Measurements from ENCODE around the gene CRLF1. TPM values are rescaled to one million over a fixed set of nuclear protein-coding genes. Genes with fewer than 3 reads are reported as not detected.

The CRLF1 gene
- total and polyA plus RNA-seq, 2 experiments from 2014 or later, result 18.1 to 19.7 TPM

DNA sequence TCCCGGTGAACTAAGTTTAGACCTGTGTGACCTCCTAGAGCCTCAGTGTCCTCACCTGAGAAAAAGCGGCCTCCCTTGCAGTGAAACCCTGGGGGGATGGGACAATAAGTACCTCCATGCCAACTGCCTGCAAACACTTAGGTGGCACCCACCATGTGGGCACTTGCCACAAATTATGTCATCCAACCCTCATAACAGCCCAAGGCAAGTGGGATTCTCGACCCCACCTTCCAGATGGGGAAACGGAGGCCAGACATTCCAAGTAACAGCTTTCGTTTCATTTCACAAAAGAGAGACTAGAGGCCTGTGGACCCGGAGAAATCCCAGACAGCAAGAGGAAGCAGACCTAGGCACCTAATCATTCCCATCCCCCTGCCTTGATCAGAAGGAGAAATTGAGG, 11.1 kb downstream of the CRLF1 start (continued):
- TF ChIP-seq, protein P1, sequence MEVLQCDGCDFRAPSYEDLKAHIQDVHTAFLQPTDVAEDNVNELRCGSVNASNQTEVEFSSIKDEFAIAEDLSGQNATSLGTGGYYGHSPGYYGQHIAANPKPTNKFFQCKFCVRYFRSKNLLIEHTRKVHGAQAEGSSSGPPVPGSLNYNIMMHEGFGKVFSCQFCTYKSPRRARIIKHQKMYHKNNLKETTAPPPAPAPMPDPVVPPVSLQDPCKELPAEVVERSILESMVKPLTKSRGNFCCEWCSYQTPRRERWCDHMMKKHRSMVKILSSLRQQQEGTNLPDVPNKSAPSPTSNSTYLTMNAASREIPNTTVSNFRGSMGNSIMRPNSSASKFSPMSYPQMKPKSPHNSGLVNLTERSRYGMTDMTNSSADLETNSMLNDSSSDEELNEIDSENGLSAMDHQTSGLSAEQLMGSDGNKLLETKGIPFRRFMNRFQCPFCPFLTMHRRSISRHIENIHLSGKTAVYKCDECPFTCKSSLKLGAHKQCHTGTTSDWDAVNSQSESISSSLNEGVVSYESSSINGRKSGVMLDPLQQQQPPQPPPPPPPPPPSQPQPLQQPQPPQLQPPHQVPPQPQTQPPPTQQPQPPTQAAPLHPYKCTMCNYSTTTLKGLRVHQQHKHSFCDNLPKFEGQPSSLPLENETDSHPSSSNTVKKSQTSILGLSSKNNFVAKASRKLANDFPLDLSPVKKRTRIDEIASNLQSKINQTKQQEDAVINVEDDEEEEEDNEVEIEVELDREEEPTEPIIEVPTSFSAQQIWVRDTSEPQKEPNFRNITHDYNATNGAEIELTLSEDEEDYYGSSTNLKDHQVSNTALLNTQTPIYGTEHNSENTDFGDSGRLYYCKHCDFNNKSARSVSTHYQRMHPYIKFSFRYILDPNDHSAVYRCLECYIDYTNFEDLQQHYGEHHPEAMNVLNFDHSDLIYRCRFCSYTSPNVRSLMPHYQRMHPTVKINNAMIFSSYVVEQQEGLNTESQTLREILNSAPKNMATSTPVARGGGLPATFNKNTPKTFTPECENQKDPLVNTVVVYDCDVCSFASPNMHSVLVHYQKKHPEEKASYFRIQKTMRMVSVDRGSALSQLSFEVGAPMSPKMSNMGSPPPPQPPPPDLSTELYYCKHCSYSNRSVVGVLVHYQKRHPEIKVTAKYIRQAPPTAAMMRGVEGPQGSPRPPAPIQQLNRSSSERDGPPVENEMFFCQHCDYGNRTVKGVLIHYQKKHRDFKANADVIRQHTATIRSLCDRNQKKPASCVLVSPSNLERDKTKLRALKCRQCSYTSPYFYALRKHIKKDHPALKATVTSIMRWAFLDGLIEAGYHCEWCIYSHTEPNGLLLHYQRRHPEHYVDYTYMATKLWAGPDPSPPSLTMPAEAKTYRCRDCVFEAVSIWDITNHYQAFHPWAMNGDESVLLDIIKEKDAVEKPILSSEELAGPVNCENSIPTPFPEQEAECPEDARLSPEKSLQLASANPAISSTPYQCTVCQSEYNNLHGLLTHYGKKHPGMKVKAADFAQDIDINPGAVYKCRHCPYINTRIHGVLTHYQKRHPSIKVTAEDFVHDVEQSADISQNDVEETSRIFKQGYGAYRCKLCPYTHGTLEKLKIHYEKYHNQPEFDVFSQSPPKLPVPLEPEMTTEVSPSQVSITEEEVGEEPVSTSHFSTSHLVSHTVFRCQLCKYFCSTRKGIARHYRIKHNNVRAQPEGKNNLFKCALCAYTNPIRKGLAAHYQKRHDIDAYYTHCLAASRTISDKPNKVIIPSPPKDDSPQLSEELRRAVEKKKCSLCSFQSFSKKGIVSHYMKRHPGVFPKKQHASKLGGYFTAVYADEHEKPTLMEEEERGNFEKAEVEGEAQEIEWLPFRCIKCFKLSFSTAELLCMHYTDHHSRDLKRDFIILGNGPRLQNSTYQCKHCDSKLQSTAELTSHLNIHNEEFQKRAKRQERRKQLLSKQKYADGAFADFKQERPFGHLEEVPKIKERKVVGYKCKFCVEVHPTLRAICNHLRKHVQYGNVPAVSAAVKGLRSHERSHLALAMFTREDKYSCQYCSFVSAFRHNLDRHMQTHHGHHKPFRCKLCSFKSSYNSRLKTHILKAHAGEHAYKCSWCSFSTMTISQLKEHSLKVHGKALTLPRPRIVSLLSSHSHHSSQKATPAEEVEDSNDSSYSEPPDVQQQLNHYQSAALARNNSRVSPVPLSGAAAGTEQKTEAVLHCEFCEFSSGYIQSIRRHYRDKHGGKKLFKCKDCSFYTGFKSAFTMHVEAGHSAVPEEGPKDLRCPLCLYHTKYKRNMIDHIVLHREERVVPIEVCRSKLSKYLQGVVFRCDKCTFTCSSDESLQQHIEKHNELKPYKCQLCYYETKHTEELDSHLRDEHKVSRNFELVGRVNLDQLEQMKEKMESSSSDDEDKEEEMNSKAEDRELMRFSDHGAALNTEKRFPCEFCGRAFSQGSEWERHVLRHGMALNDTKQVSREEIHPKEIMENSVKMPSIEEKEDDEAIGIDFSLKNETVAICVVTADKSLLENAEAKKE (CRISPR knock-in tag; IDR thresholded peaks at IDR 0.05), result no peak
- TF ChIP-seq STAT1 (IDR thresholded peaks at IDR 0.05; ENCODE audit: unreplicated experiment), result no peak

DNA sequence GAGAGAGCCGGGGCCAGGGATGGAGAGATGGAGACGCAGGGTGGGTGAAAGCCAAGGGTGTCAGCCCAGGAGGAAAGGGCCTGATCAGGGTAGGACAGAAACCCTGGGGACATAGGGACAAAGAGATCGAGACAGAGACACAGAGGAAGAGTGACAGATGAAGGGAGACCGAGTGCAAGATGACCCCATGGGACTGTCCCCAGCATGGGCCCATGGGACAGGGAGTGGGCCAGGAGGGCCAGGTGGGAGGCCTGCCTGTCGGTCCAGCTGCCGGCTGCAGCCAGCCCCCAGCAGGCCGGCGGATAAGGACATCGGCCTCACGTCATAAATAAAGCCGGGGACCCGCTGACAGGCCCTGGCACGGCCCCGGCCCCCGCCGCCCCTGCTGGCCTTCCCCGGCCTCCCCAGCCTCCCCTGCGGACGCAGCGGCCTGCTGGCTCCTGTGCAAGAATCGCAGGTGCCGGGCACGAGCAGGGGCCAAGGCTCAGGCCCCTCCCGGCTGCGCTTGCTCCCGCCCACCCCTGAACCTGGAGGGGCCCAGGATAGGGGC, 11.7 kb downstream of the CRLF1 start:
- H3K4me1 Mint-ChIP-seq, result peaks cover 46% of the 10 kb centered on the region
- DNase-seq (ENCODE audit: low spot score), result no peak
- no peak for ATAC-seq
- Histone ChIP-seq H3K79me2 (replicated peaks; ENCODE audit: insufficient read depth) (peaks cover 3% of the 10 kb centered on the region; the same call in 1 of the 2 replicates), H3K4me2 (peak overlapping the region; percentile 94), H3K27ac (ENCODE audit: low read depth) (0 out of 2 replicates have a peak overlapping the region, but pooled peaks have one; percentile 66), H3K36me3 (ENCODE audit: insufficient read depth) (no peaks in the 10 kb centered on the region; the same call in 1 of the 2 replicates), H3F3A (replicated peaks; ENCODE audit: low read depth) (peaks cover 47% of the 10 kb centered on the region), H3K27me3 (ENCODE audit: insufficient read depth) (peaks cover 15% of the 10 kb centered on the region; the same call in 1 of the 2 replicates), H4K20me1 (replicated peaks; ENCODE audit: insufficient read depth) (no peaks in the 10 kb centered on the region; the same call in 1 of the 2 replicates), H3K9me2 (ENCODE audit: insufficient read depth) (no peaks in the 10 kb centered on the region), H2AFZ (0 out of 2 replicates have a peak overlapping the region, but pooled peaks have one; percentile 59), H3K4me3 (peak overlapping the region; percentile 68), H3K4me1 (ENCODE audit: insufficient read depth) (peaks cover 46% of the 10 kb centered on the region)
- TF ChIP-seq EZH2 (IDR thresholded peaks at IDR 0.05; ENCODE audit: low read depth, unreplicated experiment), result no peak
- no peak for TF ChIP-seq ZNF114 (CRISPR knock-in tag; IDR thresholded peaks at IDR 0.05)
- TF ChIP-seq JUNB (IDR thresholded peaks at IDR 0.05; ENCODE audit: unreplicated experiment), result no peak
- no peak for TF ChIP-seq STAT1 (IDR thresholded peaks at IDR 0.05; ENCODE audit: unreplicated experiment)
- no peak for TF ChIP-seq EZH2phosphoT487 (IDR thresholded peaks at IDR 0.05; ENCODE audit: unreplicated experiment)
- TF ChIP-seq, protein P2, sequence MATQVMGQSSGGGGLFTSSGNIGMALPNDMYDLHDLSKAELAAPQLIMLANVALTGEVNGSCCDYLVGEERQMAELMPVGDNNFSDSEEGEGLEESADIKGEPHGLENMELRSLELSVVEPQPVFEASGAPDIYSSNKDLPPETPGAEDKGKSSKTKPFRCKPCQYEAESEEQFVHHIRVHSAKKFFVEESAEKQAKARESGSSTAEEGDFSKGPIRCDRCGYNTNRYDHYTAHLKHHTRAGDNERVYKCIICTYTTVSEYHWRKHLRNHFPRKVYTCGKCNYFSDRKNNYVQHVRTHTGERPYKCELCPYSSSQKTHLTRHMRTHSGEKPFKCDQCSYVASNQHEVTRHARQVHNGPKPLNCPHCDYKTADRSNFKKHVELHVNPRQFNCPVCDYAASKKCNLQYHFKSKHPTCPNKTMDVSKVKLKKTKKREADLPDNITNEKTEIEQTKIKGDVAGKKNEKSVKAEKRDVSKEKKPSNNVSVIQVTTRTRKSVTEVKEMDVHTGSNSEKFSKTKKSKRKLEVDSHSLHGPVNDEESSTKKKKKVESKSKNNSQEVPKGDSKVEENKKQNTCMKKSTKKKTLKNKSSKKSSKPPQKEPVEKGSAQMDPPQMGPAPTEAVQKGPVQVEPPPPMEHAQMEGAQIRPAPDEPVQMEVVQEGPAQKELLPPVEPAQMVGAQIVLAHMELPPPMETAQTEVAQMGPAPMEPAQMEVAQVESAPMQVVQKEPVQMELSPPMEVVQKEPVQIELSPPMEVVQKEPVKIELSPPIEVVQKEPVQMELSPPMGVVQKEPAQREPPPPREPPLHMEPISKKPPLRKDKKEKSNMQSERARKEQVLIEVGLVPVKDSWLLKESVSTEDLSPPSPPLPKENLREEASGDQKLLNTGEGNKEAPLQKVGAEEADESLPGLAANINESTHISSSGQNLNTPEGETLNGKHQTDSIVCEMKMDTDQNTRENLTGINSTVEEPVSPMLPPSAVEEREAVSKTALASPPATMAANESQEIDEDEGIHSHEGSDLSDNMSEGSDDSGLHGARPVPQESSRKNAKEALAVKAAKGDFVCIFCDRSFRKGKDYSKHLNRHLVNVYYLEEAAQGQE (IDR thresholded peaks at IDR 0.05; ENCODE audit: unreplicated experiment), result no peak
- TF ChIP-seq, protein P3, sequence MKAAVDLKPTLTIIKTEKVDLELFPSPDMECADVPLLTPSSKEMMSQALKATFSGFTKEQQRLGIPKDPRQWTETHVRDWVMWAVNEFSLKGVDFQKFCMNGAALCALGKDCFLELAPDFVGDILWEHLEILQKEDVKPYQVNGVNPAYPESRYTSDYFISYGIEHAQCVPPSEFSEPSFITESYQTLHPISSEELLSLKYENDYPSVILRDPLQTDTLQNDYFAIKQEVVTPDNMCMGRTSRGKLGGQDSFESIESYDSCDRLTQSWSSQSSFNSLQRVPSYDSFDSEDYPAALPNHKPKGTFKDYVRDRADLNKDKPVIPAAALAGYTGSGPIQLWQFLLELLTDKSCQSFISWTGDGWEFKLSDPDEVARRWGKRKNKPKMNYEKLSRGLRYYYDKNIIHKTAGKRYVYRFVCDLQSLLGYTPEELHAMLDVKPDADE (IDR thresholded peaks at IDR 0.05), result no peak
- H3K4me3 Mint-ChIP-seq, result peak overlapping the region; percentile 79
- H3K27me3 Mint-ChIP-seq (ENCODE audit: insufficient read depth, low read depth, poor library complexity), result peaks cover 51% of the 10 kb centered on the region
- H3K27ac Mint-ChIP-seq, result peak overlapping the region; percentile 76
- 0 out of 3 replicates have a peak, but pooled peaks cover 4% of the 10 kb centered on the region for H3K9me3 Mint-ChIP-seq
- peaks cover 17% of the 10 kb centered on the region for H3K36me3 Mint-ChIP-seq (ENCODE audit: low read depth)
